ENCODE data around the gene VSTM4. TPM values are rescaled to one million over a fixed set of nuclear protein-coding genes. Genes with fewer than 3 reads are reported as not detected.

Gene VSTM4
- 0.66 to 0.72 TPM (median 0.71 TPM) in 3 replicates for total RNA-seq (2021)
- percentile 28 among the genes with signal in this experiment for Bru-seq, nascent RNA
- long read RNA-seq, experiment 1: 0 reads
- long read RNA-seq, experiment 2, partial matches to known transcripts: 0 of 2 reads
- long read RNA-seq, experiment 2, other reads (novel, unspliced or antisense): 2 of 2 reads
- long read RNA-seq, experiment 3: 0 reads

GRCh38 chr10:49115015-49115795 lies at the start of gene VSTM4:
VSTM4 (minus strand) TSS chr10:49115522; CDS start chr10:49115485, 37 bp downstream.
- CTCF ChIA-PET: interaction anchor here (0.6 to 2.1 kb wide), 4 partner anchors 46 to 459 kb away, joined by 3 to 11 read pairs (median 4); no protein-coding TSS in a partner anchor
- peak; percentile 50 for DNase-seq (ENCODE audit: low spot score)
- peaks cover 21% of the 10 kb centered on the region for H3K27me3 Mint-ChIP-seq (ENCODE audit: low read depth)
- H3K4me1 Mint-ChIP-seq: 0 out of 2 replicates have a peak, but pooled peaks cover 2% of the 10 kb centered on the region
- TF ChIP-seq ZBTB21 (CRISPR knock-in tag; IDR thresholded peaks at IDR 0.05; ENCODE audit: borderline replicate concordance): no peak
- peak; percentile 63; the same call in 1 of the 2 replicates for TF ChIP-seq GTF2I (CRISPR knock-in tag; conservative IDR thresholded peaks at IDR 0.05)
- H3K36me3 Mint-ChIP-seq: no peaks in the 10 kb centered on the region
- ATAC-seq: peak; percentile 80
- POLR2A ChIA-PET: no interaction called here
- H3K9me3 Mint-ChIP-seq: no peaks in the 10 kb centered on the region
- H3K27ac Mint-ChIP-seq: no peak within 1 kb of the TSS
- peak within 1 kb of the TSS; percentile 79 for H3K4me3 Mint-ChIP-seq

DNA sequence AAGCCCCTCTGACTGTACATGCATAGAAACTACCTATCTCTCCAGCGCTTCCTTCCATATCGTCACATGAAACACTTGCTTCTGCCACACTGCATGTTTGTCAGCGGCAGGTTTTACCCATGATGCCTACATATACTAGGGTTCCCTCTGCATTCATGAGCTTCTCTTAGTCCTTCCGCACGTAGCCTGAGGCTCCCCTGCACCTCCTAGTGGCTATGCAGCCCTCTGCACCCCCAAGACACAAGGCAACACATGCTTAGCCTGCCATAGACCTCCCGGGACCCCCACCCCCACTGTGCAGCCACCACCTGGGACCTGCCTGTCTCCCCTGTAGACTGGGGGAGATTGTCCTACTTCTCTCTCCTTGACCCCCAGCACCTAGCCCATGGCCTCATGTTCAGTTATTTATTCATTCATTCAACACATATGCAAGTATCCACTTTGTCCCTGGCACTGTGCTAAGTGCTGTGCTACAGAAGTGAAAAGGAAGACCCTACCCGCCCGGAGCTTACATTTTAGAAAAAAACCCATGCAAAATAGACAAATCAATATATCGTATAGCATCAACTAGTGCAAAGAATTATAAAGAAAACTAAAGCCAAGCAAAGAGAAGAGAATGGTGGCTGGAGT lies 49.4 kb upstream of the VSTM4 start:
- H3K36me3 Mint-ChIP-seq: no peaks in the 10 kb centered on the region
- H3K4me3 Mint-ChIP-seq: no peak overlapping the region
- peaks cover 4% of the 10 kb centered on the region; the same call in 1 of the 2 replicates for H3K27me3 Mint-ChIP-seq (ENCODE audit: low read depth)
- peak; percentile 70 for TF ChIP-seq CTCF (IDR thresholded peaks at IDR 0.05)
- TF ChIP-seq, protein P1, sequence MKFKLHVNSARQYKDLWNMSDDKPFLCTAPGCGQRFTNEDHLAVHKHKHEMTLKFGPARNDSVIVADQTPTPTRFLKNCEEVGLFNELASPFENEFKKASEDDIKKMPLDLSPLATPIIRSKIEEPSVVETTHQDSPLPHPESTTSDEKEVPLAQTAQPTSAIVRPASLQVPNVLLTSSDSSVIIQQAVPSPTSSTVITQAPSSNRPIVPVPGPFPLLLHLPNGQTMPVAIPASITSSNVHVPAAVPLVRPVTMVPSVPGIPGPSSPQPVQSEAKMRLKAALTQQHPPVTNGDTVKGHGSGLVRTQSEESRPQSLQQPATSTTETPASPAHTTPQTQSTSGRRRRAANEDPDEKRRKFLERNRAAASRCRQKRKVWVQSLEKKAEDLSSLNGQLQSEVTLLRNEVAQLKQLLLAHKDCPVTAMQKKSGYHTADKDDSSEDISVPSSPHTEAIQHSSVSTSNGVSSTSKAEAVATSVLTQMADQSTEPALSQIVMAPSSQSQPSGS (CRISPR knock-in tag; IDR thresholded peaks at IDR 0.05; ENCODE audit: borderline replicate concordance, low read depth): no peak
- peak; percentile 94 for ATAC-seq
- ChIA-PET CTCF (interaction anchor here (0.5 to 2.6 kb wide), 46 partner anchors 8 to 612 kb away, joined by 3 to 25 read pairs (median 4); partner anchors contain the start of gene TMEM273), POLR2A (interaction anchor here (0.6 to 1.1 kb wide), 3 partner anchors 179 to 503 kb away, joined by 3 read pairs; no protein-coding TSS in a partner anchor)
- peak; percentile 77 for DNase-seq (ENCODE audit: low spot score)
- no peak overlapping the region for H3K27ac Mint-ChIP-seq
- no peaks in the 10 kb centered on the region for H3K9me3 Mint-ChIP-seq
- peaks cover 17% of the 10 kb centered on the region for H3K4me1 Mint-ChIP-seq

DNA sequence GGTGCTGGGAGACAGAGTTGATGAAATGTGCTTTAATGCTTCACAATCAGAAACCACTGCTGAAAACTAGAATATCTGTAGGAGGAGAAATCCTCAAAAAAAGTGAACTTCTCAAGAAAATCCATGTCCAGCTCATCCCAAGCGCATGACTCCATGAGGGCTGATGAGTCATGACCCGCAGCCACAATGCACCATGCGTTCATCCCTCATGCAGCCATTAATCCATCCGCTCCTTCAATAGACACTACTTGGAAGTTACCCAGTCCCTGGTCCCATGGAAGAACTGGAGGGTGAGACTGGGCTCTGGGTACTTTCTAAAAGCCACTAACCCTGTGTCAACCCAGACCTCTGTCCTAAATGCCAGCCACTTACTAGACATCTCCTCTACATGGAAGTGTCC lies 48.4 kb upstream of the VSTM4 start:
- no peak overlapping the region for H3K27ac Mint-ChIP-seq
- H3K9me3 Mint-ChIP-seq: no peaks in the 10 kb centered on the region
- no peak overlapping the region for H3K4me3 Mint-ChIP-seq
- peaks cover 21% of the 10 kb centered on the region for H3K4me1 Mint-ChIP-seq
- DNase-seq (ENCODE audit: low spot score) (no peak), ATAC-seq (no peak)
- ChIA-PET POLR2A (interaction anchor here (1.1 kb wide), 1 partner anchor 178 kb away, joined by 3 read pairs; no protein-coding TSS in a partner anchor), CTCF (interaction anchor here (1.0 to 2.6 kb wide), 13 partner anchors 12 to 507 kb away, joined by 3 to 25 read pairs (median 6); no protein-coding TSS in a partner anchor)
- TF ChIP-seq RORB (CRISPR knock-in tag; IDR thresholded peaks at IDR 0.05) (no peak), ZNF232 (CRISPR knock-in tag; IDR thresholded peaks at IDR 0.05) (no peak), TEAD1 (CRISPR knock-in tag; IDR thresholded peaks at IDR 0.05) (no peak), STAT6 (CRISPR knock-in tag; conservative IDR thresholded peaks at IDR 0.05; ENCODE audit: low read depth) (no peak), GABPB1 (CRISPR knock-in tag; IDR thresholded peaks at IDR 0.05) (no peak), NR3C1 (CRISPR knock-in tag; conservative IDR thresholded peaks at IDR 0.05; ENCODE audit: low read depth) (no peak)
- H3K36me3 Mint-ChIP-seq: no peaks in the 10 kb centered on the region
- H3K27me3 Mint-ChIP-seq (ENCODE audit: low read depth): peaks cover 4% of the 10 kb centered on the region; the same call in 1 of the 2 replicates

Data from WTC11 (cell line).